ENCODE results near the gene ZNF652. TPM values are rescaled to one million over a fixed set of nuclear protein-coding genes. Genes with fewer than 3 reads are reported as not detected.

The ZNF652 gene
- total RNA-seq, 1 donor from 2014 or later = 52.7 TPM

DNA sequence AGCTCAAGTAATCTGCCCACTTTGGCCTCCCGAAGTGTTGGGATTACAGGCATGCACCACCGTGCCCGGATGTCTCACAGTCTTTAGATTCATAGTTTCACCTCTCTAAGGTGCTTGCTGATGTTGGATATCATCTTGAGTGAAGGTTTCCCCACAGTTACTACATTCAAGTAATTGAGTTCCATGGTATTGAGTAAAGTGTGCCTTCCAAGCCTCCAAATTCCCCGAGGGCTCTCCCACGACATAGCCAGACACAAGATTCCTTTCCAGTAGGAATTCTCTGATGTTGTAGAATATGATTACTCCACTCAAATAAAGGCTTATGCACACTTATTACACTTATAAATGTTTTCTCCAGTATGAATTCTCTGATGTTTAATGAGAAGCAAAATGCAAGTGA is 16.3 kb upstream of the ZNF652 start:
- no peak overlapping the region for H3K4me3 Mint-ChIP-seq (ENCODE audit: low read depth)
- no peaks in the 10 kb centered on the region for H3K36me3 Mint-ChIP-seq (ENCODE audit: insufficient read depth)
- no peak for DNase-seq (ENCODE audit: low spot score, unreplicated experiment)
- no peaks in the 10 kb centered on the region for H3K9me3 Mint-ChIP-seq (ENCODE audit: low read depth)
- no peak overlapping the region for H3K27ac Mint-ChIP-seq
- H3K4me1 Mint-ChIP-seq (ENCODE audit: low read depth) = no peaks in the 10 kb centered on the region
- TF ChIP-seq, protein P1, sequence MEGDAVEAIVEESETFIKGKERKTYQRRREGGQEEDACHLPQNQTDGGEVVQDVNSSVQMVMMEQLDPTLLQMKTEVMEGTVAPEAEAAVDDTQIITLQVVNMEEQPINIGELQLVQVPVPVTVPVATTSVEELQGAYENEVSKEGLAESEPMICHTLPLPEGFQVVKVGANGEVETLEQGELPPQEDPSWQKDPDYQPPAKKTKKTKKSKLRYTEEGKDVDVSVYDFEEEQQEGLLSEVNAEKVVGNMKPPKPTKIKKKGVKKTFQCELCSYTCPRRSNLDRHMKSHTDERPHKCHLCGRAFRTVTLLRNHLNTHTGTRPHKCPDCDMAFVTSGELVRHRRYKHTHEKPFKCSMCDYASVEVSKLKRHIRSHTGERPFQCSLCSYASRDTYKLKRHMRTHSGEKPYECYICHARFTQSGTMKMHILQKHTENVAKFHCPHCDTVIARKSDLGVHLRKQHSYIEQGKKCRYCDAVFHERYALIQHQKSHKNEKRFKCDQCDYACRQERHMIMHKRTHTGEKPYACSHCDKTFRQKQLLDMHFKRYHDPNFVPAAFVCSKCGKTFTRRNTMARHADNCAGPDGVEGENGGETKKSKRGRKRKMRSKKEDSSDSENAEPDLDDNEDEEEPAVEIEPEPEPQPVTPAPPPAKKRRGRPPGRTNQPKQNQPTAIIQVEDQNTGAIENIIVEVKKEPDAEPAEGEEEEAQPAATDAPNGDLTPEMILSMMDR (IDR thresholded peaks at IDR 0.05; ENCODE audit: unreplicated experiment) = no peak
- H3K27me3 Mint-ChIP-seq = peaks cover 8% of the 10 kb centered on the region

DNA sequence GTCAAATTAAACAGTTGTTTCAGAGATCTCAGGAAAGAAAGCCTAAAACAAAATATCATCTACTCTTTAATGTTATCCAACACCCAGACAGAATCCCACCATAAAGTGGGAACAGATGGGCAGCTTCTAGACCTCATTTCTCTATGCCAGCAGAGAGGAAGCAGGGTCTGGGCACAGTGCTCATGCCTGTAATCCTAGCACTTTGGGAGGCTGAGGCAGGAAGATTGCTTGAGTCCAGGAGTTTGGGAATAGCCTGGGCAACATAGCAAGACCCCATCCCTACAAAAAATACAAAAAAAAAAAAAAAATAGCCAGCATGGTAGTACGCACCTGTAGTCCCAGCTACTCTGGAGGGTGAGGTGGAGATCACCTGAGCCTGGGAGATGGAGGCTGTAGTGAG is 13.5 kb upstream of the ZNF652 start:
- Mint-ChIP-seq H3K4me1 (ENCODE audit: low read depth) (no peaks in the 10 kb centered on the region), H3K36me3 (ENCODE audit: insufficient read depth) (no peaks in the 10 kb centered on the region), H3K27me3 (peaks cover 4% of the 10 kb centered on the region), H3K4me3 (ENCODE audit: low read depth) (no peak overlapping the region), H3K9me3 (ENCODE audit: low read depth) (no peaks in the 10 kb centered on the region), H3K27ac (no peak overlapping the region)
- TF ChIP-seq, protein P1 (IDR thresholded peaks at IDR 0.05; ENCODE audit: unreplicated experiment) = no peak
- DNase-seq (ENCODE audit: low spot score, unreplicated experiment) = no peak

DNA sequence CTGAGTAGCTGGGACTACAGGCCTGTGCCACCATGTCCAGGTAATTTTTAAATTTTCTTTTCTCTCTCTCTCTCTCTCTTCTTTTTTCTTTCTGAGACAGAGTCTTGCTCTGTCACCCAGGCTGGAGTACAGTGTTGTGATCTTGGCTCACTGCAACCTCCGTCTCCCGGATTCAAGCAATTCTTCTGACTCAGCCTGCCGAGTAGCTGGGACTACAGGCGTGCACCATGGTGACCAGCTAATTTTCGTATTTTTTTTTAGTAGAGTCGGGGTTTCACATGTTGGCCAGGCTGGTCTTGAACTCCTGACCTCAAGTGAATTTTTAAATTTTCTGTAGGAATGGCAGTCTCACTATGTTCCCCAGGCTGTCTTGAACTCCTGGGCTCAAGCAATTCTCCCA is 11.1 kb upstream of the ZNF652 start:
- DNase-seq (ENCODE audit: low spot score, unreplicated experiment) = no peak
- Mint-ChIP-seq H3K36me3 (ENCODE audit: insufficient read depth) (no peaks in the 10 kb centered on the region), H3K4me3 (ENCODE audit: low read depth) (no peak overlapping the region), H3K27ac (no peak overlapping the region), H3K9me3 (ENCODE audit: low read depth) (no peaks in the 10 kb centered on the region), H3K4me1 (ENCODE audit: low read depth) (no peaks in the 10 kb centered on the region), H3K27me3 (no peaks in the 10 kb centered on the region)
- TF ChIP-seq, protein P1 (IDR thresholded peaks at IDR 0.05; ENCODE audit: unreplicated experiment) = no peak

DNA sequence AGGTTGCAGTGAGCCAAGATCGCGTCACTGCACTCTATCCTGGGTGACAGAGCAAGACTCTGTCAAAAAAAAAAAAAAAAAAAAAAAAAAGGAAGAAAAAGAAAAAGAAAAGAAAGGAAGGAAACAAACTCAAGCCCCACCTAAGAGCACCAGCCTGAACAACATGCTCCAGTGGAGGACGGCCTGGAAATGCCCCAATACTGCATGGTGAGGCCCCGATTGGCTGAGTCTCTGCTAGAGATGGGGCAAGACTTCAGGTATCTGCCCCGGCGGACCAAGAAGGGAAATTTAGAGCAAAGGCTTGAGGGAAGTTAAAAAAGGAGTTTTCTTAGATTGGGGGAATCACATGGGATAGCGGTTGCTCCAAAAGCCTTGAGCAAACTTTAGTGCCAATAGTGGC is 10.4 kb upstream of the ZNF652 start:
- Mint-ChIP-seq H3K36me3 (ENCODE audit: insufficient read depth) (no peaks in the 10 kb centered on the region), H3K9me3 (ENCODE audit: low read depth) (no peaks in the 10 kb centered on the region), H3K27me3 (no peaks in the 10 kb centered on the region), H3K4me3 (ENCODE audit: low read depth) (no peak overlapping the region), H3K4me1 (ENCODE audit: low read depth) (no peaks in the 10 kb centered on the region), H3K27ac (no peak overlapping the region)
- DNase-seq (ENCODE audit: low spot score, unreplicated experiment) = no peak
- TF ChIP-seq, protein P1 (IDR thresholded peaks at IDR 0.05; ENCODE audit: unreplicated experiment) = no peak

DNA sequence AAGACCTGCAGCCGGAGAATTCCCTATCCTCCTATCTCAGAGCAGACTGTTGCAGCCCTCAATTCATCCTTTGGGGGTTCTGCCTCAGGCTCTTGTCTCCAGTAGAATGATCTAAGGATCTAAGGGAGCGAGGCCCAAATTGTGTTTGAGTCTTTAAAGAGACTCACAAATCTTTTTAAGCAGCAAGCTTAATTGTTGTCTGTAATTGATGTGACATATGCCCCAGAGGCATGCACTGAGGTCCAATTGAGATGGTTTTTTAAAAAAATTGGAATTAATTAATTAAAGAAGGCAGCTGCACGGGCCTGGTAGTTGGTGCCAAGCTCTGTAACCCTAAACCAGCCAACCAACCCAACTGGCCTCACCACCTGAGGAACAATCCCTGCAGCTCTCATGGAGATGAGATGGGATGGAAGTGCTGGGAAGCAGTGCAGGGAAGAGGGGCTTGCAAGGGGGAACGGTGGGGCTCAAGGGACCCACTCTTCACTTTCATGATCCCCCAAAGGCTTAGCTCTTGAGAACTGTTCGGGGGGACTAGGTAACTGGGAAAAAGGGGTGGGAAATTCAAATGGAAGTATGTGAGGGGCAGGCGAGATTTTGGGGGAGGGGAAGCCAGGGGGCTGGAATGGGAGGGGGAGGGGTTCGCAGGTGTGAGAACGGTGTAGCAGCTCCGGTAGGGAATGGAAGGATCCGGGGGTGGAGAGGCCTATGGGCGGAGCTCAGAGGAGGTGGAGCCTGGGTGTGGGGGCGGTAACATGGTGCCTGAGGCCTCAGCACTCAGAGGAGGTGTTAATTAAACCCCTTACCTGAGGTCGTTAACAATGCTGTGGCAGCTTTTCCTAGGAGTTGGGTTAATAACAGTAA is 9.2 kb upstream of the ZNF652 start:
- Mint-ChIP-seq H3K27ac (no peak overlapping the region), H3K4me3 (ENCODE audit: low read depth) (no peak overlapping the region), H3K9me3 (ENCODE audit: low read depth) (no peaks in the 10 kb centered on the region), H3K27me3 (no peaks in the 10 kb centered on the region), H3K36me3 (ENCODE audit: insufficient read depth) (no peaks in the 10 kb centered on the region), H3K4me1 (ENCODE audit: low read depth) (no peaks in the 10 kb centered on the region)
- TF ChIP-seq, protein P1 (IDR thresholded peaks at IDR 0.05; ENCODE audit: unreplicated experiment) = no peak
- DNase-seq (ENCODE audit: low spot score, unreplicated experiment) = no peak
